Measurements from ENCODE around the gene SERINC5.
"Not testable (repeated sequence)": the region's sequence is repeated elsewhere in the genome, so short reads cannot be mapped to it uniquely, and the experiment has no call there.

SERINC5 gene

DNA sequence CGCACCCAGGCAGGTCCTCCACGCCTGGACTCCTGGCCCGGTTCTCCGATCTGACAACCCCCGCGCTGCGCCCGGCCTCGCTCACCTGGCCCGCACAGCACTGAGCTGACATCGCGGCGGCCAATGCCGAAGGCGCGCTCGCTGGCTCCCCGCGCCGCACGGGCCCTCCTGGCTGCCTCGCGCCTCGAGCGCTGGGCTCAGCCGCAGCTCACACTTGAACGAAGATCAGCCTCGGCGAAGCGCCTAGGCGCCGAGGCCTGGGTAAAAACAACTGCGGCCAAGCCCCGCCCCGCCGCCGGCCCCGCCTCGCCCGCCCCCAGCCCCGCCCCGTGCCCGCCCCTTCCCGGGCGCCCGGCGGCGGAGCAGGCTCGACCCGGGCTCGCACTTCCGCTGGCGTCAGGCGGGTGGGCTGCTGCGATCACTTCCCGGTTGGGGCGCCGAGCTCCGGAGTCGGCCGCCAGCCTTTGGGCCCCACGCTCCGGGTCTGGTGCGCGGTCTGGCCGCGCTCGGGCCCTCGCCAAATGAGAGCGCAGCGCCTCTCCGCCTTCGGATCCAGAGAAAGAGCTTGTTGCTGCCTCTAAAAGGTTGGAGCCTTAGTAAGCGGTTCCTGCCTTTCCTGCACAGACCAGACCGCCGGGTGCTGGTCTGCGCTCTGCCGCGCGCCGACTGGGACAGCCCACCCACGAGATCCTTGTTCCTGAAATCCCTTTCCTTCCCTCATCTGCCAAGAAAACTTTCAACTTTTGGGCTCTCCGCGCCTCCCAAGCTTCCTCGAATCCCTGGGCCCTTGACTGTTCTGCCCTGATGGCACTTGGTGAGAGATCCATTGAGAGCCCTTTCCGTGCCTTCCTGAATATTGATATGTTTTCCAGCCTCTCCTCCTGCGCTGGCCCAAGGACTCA lies at the start of gene SERINC5:
TSS of gene SERINC5 (minus strand) at position 238 of the 902 bp plus-strand sequence. CDS start at position 112, 126 bp downstream.
- Histone ChIP-seq H3K9me3 (ENCODE audit: low read length) (no peaks in the 10 kb centered on the region), H3K4me3 (ENCODE audit: low read length) (peak within 1 kb of the TSS; percentile 95), H3K4me1 (ENCODE audit: insufficient read depth, low read length) (peaks cover 11% of the 10 kb centered on the region), H2AFZ (ENCODE audit: low read depth, low read length) (peak within 1 kb of the TSS; percentile 79), H3K27me3 (ENCODE audit: insufficient read depth, low read length) (no peaks in the 10 kb centered on the region), H3K36me3 (ENCODE audit: insufficient read depth, low read length) (no peaks in the 10 kb centered on the region)

DNA sequence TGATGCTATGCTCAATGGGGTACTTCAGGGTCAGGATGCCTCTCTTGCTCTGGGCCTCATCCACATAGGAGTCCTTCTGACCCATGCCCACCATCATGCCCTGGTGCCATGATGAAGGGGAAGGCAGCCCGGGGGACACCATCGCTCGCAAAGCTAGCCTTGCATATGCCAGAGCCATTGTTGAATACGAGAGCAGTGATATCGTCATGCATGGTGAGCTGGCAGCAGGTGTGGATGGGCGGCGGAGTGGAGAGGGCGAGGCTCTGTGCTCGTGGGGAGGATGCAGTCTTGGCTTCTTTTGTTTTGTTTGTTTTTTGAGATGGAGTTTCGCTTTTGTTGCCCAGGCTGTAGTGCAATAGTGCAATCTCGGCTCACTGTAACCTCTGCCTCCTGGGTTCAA lies 46.8 kb upstream of the SERINC5 start:
- no peaks in the 10 kb centered on the region for H3K4me1 ChIP-seq (ENCODE audit: insufficient read depth, low read length)
- H3K9me3 ChIP-seq (ENCODE audit: low read length) = peaks cover 6% of the 10 kb centered on the region
- no peaks in the 10 kb centered on the region for H3K27me3 ChIP-seq (ENCODE audit: insufficient read depth, low read length)

DNA sequence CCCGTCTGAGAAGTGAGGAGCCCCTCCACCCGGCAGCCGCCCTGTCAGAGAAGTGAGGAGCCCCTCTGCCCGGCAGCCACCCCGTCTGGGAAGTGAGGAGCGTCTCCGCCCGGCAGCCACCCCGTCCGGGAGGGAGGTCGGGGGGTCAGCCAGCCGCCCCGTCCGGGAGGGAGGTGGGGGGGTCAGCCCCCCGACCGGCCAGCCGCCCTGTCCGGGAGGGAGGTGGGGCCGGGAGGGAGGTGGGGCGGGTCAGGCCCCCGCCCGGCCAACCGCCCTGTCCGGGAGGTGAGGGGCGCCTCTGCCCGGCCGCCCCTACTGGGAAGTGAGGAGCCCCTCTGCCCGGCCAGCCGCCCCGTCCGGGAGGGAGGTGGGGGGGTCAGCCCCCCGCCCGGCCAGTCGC lies 45.5 kb upstream of the SERINC5 start:
- not testable (repeated sequence) for H3K4me3 ChIP-seq (ENCODE audit: low read length); H2AFZ ChIP-seq (ENCODE audit: low read depth, low read length); H3K27me3 ChIP-seq (ENCODE audit: insufficient read depth, low read length); H3K36me3 ChIP-seq (ENCODE audit: insufficient read depth, low read length); H3K9me3 ChIP-seq (ENCODE audit: low read length); H3K4me1 ChIP-seq (ENCODE audit: insufficient read depth, low read length)

More for the DNA sequence above, 46.8 kb upstream of the SERINC5 start:
- H3K36me3 ChIP-seq (ENCODE audit: insufficient read depth, low read length) = no peaks in the 10 kb centered on the region
- no peak overlapping the region for H3K4me3 ChIP-seq (ENCODE audit: low read length)
- H2AFZ ChIP-seq (ENCODE audit: low read depth, low read length) = no peak overlapping the region

DNA sequence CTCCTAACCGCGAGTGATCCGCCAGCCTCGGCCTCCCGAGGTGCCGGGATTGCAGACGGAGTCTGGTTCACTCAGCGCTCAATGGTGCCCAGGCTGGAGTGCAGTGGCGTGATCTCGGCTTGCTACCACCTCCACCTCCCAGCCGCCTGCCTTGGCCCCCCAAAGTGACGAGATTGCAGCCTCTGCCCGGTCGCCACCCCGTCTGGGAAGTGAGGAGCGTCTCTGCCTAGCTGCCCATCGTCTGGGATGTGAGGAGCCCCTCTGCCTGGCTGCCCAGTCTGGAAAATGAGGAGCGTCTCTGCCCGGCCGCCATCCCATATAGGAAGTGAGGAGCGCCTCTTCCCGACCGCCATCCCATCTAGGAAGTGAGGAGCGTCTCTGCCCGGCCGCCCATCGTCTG lies 44.9 kb upstream of the SERINC5 start:
- not testable (repeated sequence) for H3K27me3 ChIP-seq (ENCODE audit: insufficient read depth, low read length); H3K4me3 ChIP-seq (ENCODE audit: low read length); H3K36me3 ChIP-seq (ENCODE audit: insufficient read depth, low read length); H2AFZ ChIP-seq (ENCODE audit: low read depth, low read length); H3K4me1 ChIP-seq (ENCODE audit: insufficient read depth, low read length); H3K9me3 ChIP-seq (ENCODE audit: low read length)

GRCh38 chr5:80300125-80300524 lies 44.3 kb upstream of the SERINC5 start:
- no peak overlapping the region for H3K4me3 ChIP-seq (ENCODE audit: low read length)
- peaks cover 6% of the 10 kb centered on the region for H3K9me3 ChIP-seq (ENCODE audit: low read length)
- H2AFZ ChIP-seq (ENCODE audit: low read depth, low read length) = no peak overlapping the region
- H3K36me3 ChIP-seq (ENCODE audit: insufficient read depth, low read length) = no peaks in the 10 kb centered on the region
- H3K27me3 ChIP-seq (ENCODE audit: insufficient read depth, low read length) = no peaks in the 10 kb centered on the region
- no peaks in the 10 kb centered on the region for H3K4me1 ChIP-seq (ENCODE audit: insufficient read depth, low read length)

GRCh38 chr5:80299601-80300000 lies 43.8 kb upstream of the SERINC5 start:
- no peak overlapping the region for H3K4me3 ChIP-seq (ENCODE audit: low read length)
- no peaks in the 10 kb centered on the region for H3K36me3 ChIP-seq (ENCODE audit: insufficient read depth, low read length)
- H3K27me3 ChIP-seq (ENCODE audit: insufficient read depth, low read length) = no peaks in the 10 kb centered on the region
- no peak overlapping the region for H2AFZ ChIP-seq (ENCODE audit: low read depth, low read length)
- H3K4me1 ChIP-seq (ENCODE audit: insufficient read depth, low read length) = no peaks in the 10 kb centered on the region
- peaks cover 6% of the 10 kb centered on the region for H3K9me3 ChIP-seq (ENCODE audit: low read length)

DNA sequence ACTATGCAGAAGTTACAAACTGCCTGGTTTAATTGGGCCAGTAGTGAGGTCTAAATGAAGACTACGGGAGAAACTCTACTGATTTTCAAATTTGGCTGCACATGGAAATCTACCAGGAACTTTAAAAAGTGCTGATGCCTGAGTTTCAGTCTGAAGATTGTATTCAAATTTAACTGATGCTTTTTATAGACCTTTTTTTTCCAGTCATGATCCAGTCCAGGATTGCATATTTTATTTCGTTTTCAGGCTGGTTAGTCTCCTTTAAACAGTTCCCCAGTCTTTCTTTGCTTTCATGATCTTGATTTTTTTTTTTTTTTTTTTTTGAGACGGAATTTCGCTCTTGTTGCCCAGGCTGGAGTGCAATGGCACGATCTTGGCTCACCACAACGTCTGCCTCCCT lies 40.3 kb upstream of the SERINC5 start:
- Histone ChIP-seq H3K27me3 (ENCODE audit: insufficient read depth, low read length) (no peaks in the 10 kb centered on the region), H3K4me1 (ENCODE audit: insufficient read depth, low read length) (no peaks in the 10 kb centered on the region), H3K4me3 (ENCODE audit: low read length) (no peak overlapping the region), H3K36me3 (ENCODE audit: insufficient read depth, low read length) (no peaks in the 10 kb centered on the region), H2AFZ (ENCODE audit: low read depth, low read length) (no peak overlapping the region), H3K9me3 (ENCODE audit: low read length) (peaks cover 3% of the 10 kb centered on the region)

DNA sequence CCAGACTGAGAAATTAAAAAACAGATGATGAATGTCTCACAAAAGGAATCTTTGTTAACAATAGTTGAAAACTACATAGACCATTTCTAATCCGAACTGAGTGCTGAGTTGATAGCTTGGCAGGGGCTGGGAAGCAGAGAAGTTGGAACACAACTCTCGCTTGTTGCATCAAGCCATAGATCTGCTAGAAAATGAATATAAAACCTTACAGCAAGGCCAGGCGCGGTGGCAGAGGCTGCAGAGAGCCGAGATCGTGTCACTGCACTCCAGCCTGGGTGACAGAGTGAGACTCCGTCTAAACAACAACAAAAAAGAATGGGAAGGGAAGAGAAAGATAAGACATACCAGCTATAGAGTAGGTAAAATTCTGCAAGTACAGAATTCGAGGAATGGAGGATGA lies 35.9 kb upstream of the SERINC5 start:
- Histone ChIP-seq H3K36me3 (ENCODE audit: insufficient read depth, low read length) (no peaks in the 10 kb centered on the region), H3K4me3 (ENCODE audit: low read length) (no peak overlapping the region), H3K9me3 (ENCODE audit: low read length) (no peaks in the 10 kb centered on the region), H2AFZ (ENCODE audit: low read depth, low read length) (no peak overlapping the region), H3K4me1 (ENCODE audit: insufficient read depth, low read length) (no peaks in the 10 kb centered on the region), H3K27me3 (ENCODE audit: insufficient read depth, low read length) (no peaks in the 10 kb centered on the region)

DNA sequence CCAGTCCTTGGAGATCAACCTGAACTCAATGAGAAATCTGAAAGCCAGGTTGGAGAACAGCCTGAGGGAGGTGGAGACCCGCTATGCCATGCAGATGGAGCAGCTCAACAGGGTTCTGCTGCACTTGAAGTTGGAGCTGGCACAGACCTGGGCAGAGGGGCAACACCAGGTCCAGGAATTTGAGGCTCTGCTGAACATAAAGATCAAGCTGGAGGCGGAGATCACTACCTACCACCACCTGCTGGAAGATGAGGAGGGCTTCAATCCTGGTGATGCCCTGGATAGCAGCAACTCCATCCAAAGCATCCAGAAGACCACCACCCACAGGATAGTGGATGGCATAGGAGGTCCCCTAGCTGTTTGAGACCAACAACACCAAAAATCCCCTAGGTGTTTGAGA lies 33.5 kb upstream of the SERINC5 start:
- no peaks in the 10 kb centered on the region for H3K36me3 ChIP-seq (ENCODE audit: insufficient read depth, low read length)
- no peaks in the 10 kb centered on the region for H3K27me3 ChIP-seq (ENCODE audit: insufficient read depth, low read length)
- no peak overlapping the region for H2AFZ ChIP-seq (ENCODE audit: low read depth, low read length)
- no peaks in the 10 kb centered on the region for H3K4me1 ChIP-seq (ENCODE audit: insufficient read depth, low read length)
- H3K4me3 ChIP-seq (ENCODE audit: low read length) = no peak overlapping the region
- H3K9me3 ChIP-seq (ENCODE audit: low read length) = no peaks in the 10 kb centered on the region

- no peak overlapping the region for H2AFZ ChIP-seq (ENCODE audit: low read depth, low read length)
- no peaks in the 10 kb centered on the region for H3K27me3 ChIP-seq (ENCODE audit: insufficient read depth, low read length)
- no peaks in the 10 kb centered on the region for H3K4me1 ChIP-seq (ENCODE audit: insufficient read depth, low read length)
- H3K36me3 ChIP-seq (ENCODE audit: insufficient read depth, low read length) = no peaks in the 10 kb centered on the region
- H3K9me3 ChIP-seq (ENCODE audit: low read length) = no peaks in the 10 kb centered on the region
- no peak overlapping the region for H3K4me3 ChIP-seq (ENCODE audit: low read length)
Observed at GRCh38 chr5:80288177-80288576, 32.3 kb upstream of the SERINC5 start.

DNA sequence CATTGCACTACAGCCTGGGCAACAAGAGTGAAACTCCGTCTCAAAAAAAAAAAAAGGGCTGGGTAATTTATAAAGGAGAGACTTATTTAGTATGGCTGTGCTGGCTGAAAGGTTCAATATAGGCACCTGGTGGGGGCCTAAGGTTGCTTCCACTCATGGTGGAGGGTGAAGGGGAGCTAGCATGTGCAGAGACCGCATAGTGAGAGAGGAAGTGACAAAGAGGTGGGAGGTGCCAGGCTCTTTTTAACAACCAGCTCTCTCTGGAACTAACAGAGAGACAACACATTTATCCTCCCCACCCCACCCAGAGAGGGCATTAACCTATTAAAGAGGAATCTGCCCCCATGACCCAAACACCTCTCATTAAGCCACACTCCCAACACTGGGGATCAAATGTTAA lies 28.9 kb upstream of the SERINC5 start:
- Histone ChIP-seq H3K4me3 (ENCODE audit: low read length) (no peak overlapping the region), H3K4me1 (ENCODE audit: insufficient read depth, low read length) (no peaks in the 10 kb centered on the region), H3K9me3 (ENCODE audit: low read length) (no peaks in the 10 kb centered on the region), H2AFZ (ENCODE audit: low read depth, low read length) (no peak overlapping the region), H3K36me3 (ENCODE audit: insufficient read depth, low read length) (no peaks in the 10 kb centered on the region), H3K27me3 (ENCODE audit: insufficient read depth, low read length) (no peaks in the 10 kb centered on the region)

DNA sequence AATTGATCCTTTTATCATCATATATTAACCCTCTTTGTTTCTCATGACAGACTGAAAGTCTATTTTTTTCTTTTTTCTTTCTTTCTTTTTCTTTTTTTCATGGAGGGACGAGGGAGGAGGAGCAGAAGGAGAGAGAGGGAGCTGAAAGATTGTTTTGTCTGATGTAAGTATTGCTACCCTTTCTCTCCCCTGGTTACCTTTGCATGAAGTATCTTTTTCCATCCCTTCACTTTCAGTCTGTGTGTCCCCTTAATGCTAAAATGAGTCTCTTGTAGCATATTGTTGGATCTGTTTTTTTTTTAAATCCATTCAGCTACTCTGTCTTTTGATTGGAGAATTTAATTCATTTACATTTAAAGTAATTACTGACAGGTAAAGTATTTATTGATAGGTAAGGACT lies 27.5 kb upstream of the SERINC5 start:
- Histone ChIP-seq H3K27me3 (ENCODE audit: insufficient read depth, low read length) (no peaks in the 10 kb centered on the region), H2AFZ (ENCODE audit: low read depth, low read length) (no peak overlapping the region), H3K36me3 (ENCODE audit: insufficient read depth, low read length) (no peaks in the 10 kb centered on the region), H3K4me1 (ENCODE audit: insufficient read depth, low read length) (no peaks in the 10 kb centered on the region), H3K4me3 (ENCODE audit: low read length) (no peak overlapping the region), H3K9me3 (ENCODE audit: low read length) (no peaks in the 10 kb centered on the region)

- Histone ChIP-seq H3K4me3 (ENCODE audit: low read length) (no peak overlapping the region), H3K36me3 (ENCODE audit: insufficient read depth, low read length) (no peaks in the 10 kb centered on the region), H3K27me3 (ENCODE audit: insufficient read depth, low read length) (no peaks in the 10 kb centered on the region)
Observed at GRCh38 chr5:80282054-80282453, 26.2 kb upstream of the SERINC5 start.

GRCh38 chr5:80277191-80277590 lies 21.3 kb upstream of the SERINC5 start:
- Histone ChIP-seq H2AFZ (ENCODE audit: low read depth, low read length) (no peak overlapping the region), H3K36me3 (ENCODE audit: insufficient read depth, low read length) (no peaks in the 10 kb centered on the region), H3K4me3 (ENCODE audit: low read length) (no peak overlapping the region), H3K9me3 (ENCODE audit: low read length) (no peaks in the 10 kb centered on the region), H3K4me1 (ENCODE audit: insufficient read depth, low read length) (no peaks in the 10 kb centered on the region), H3K27me3 (ENCODE audit: insufficient read depth, low read length) (no peaks in the 10 kb centered on the region)

More at GRCh38 chr5:80282054-80282453, 26.2 kb upstream of the SERINC5 start:
- Histone ChIP-seq H3K9me3 (ENCODE audit: low read length) (no peaks in the 10 kb centered on the region), H3K4me1 (ENCODE audit: insufficient read depth, low read length) (no peaks in the 10 kb centered on the region), H2AFZ (ENCODE audit: low read depth, low read length) (no peak overlapping the region)
